NOMO-1 treated with DMSO at 0.1 percent for 48 hours (cell line): ENCODE measurements around the gene ALG12.

Experiments used
- DNase-seq: peaks from one replicate; lab custom pipeline; 2025; ENCODE audit not compliant: unreplicated experiment; lab: John Stamatoyannopoulos, UW

ALG12 gene

GRCh38 chr22:49894322-49895054, 23.8 kb downstream of the ALG12 start:
- DNase-seq = no peak

- DNase-seq = no peak
Observed at GRCh38 chr22:49893025-49893424, 25.2 kb downstream of the ALG12 start.

- no peak for DNase-seq
Observed at GRCh38 chr22:49892226-49892899, 25.9 kb downstream of the ALG12 start.

- no peak for DNase-seq
Observed at GRCh38 chr22:49889071-49889470, 29.2 kb downstream of the ALG12 start.

- no peak for DNase-seq
Observed at GRCh38 chr22:49887702-49888101, 30.5 kb downstream of the ALG12 start.

GRCh38 chr22:49887064-49887451, 31.2 kb downstream of the ALG12 start:
- DNase-seq = no peak

- no peak for DNase-seq
Observed at GRCh38 chr22:49886346-49887063, 31.7 kb downstream of the ALG12 start.

GRCh38 chr22:49885881-49886280, 32.4 kb downstream of the ALG12 start:
- DNase-seq = no peak

- DNase-seq = no peak
Observed at GRCh38 chr22:49885281-49885680, 33.0 kb downstream of the ALG12 start.

GRCh38 chr22:49884503-49885260, 33.6 kb downstream of the ALG12 start:
- no peak for DNase-seq

GRCh38 chr22:49884075-49884474, 34.2 kb downstream of the ALG12 start:
- DNase-seq = no peak

- DNase-seq = no peak
Observed at GRCh38 chr22:49883294-49883640, 35.0 kb downstream of the ALG12 start.

- no peak for DNase-seq
Observed at GRCh38 chr22:49882519-49883293, 35.5 kb downstream of the ALG12 start.

GRCh38 chr22:49881856-49882255, 36.4 kb downstream of the ALG12 start:
- DNase-seq = no peak

GRCh38 chr22:49880281-49880680, 38.0 kb downstream of the ALG12 start:
- DNase-seq = no peak

- no peak for DNase-seq
Observed at GRCh38 chr22:49879871-49880270, 38.4 kb downstream of the ALG12 start.

GRCh38 chr22:49878206-49878605, 40.0 kb downstream of the ALG12 start:
- DNase-seq = no peak

- DNase-seq = no peak
Observed at GRCh38 chr22:49877642-49878041, 40.6 kb downstream of the ALG12 start.

GRCh38 chr22:49873228-49873940, 44.9 kb downstream of the ALG12 start:
- no peak for DNase-seq

- DNase-seq = no peak
Observed at GRCh38 chr22:49872347-49872746, 45.9 kb downstream of the ALG12 start.
